DMS79 treated with DMSO at 0.1 percent for 48 hours (cell line): ENCODE data around the gene PDE3A.

Source experiments
- DNase-seq: peaks from one replicate; lab custom pipeline; 2025; lab: John Stamatoyannopoulos, UW

PDE3A gene

DNA sequence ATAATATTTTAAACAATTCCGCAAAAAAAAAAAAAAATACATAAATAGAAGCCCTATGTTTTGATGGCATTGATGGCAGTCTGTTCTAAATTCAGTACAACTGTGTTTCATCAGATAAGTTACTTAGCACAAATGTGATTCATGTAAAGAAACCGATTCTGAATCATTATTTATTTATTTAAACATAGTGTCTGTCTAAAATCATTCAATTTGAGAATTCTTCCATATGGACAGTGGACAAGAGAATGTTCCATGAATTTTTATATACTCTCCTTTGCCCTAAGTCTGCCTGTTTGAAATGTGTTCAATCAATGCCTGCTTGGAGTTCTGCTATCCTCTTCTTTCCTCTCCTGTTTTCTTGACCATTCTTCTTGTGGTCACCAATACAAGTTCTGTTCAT is 126.5 kb downstream of the PDE3A start:
- no peak for DNase-seq

DNA sequence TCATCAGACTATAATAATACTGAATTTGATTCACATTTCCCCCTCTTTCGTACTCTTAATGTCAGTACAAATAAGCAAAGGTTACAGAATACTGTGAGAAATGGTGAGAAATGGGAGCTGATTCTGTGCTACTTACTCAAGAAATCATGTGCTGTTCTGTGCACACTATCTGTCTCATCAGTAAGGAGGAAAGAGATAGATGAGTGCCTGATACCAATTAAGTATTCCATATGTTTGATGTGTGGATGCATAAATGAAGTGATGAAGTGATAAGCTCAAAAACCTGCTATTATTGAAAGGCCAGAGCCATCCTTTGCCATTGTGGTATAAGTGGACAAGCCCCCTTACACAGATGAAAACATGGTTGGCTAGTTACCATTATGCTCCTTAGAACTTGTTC is 127.7 kb downstream of the PDE3A start:
- DNase-seq: no peak

DNA sequence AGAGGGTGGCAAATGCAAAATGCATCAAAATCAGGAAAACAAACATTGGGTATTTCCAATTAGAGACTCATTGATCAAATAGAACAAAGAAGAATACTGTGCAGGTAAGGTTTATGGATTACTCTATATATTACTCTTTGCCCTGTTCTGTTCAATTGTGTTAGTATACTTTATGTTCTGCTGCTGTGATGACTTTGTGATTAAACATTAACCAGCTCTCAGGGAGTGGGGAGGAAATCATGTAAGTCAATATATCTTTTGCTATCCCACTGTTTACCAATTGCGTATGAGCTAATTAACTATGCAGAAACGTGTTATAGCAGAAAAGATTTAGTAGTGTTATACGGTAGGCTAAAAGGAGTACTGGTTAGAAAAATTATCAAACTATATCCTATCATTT is 129.4 kb downstream of the PDE3A start:
- DNase-seq: no peak

GRCh38 chr12:20501958-20502357 is 133.6 kb downstream of the PDE3A start:
- DNase-seq: no peak

GRCh38 chr12:20503858-20504257 is 135.5 kb downstream of the PDE3A start:
- no peak for DNase-seq

GRCh38 chr12:20505056-20505455 is 136.7 kb downstream of the PDE3A start:
- no peak for DNase-seq

DNA sequence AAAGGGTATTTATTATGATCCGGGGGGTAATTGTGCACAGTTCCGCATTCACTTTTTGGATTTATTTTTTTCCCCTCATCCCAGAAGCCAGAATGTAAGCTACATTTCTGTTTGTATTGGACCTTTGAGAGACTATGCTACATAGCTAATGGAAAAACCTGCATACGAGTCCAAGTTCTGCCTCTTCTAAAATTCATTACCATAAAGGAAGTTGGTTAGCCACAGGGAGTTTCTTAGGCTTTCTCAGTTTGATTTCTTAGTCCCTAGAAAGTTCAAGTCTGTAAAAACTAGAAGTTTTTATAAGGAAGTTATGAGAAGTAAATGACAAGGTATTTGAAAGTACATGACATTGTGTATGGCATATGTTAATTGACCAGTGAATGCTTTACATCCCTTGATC is 138.7 kb downstream of the PDE3A start:
- DNase-seq: no peak

DNA sequence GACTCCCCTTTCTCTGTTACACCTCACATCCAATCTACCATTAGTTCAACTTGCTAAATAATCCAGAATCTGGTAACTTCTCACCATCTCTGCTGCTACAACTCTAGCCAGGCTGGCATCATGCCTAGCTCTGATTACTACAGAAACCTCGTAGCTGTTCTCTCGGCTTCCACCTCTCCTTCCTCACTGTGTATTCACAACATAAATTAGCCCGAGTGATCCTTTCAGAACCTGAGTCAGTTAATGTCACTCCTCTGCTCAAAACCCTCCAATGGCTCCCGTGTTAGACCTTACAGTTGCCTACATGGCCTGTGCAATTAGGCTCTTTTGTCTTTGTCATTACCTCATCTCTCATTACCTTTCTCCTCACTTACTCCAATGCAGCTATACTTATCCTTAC is 139.4 kb downstream of the PDE3A start:
- DNase-seq: no peak

DNA sequence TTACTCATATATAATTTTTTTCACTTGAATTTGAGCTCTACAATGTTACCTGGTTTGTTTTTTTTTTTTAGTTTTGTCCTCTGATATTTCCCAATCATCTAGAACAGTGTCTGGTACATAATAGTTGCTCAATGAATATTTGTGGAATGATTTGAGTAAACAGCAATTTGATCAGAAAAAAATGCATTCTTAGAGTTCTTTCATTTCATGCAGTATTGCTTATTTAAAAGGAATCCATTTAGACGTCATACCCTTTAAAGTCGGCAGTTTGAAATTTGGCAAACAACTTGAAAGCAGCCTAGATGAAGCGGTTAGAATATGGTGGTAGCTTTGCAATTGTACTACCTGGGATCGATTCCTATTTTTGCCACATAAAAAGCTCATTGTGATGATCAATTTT is 140.0 kb downstream of the PDE3A start:
- no peak for DNase-seq

DNA sequence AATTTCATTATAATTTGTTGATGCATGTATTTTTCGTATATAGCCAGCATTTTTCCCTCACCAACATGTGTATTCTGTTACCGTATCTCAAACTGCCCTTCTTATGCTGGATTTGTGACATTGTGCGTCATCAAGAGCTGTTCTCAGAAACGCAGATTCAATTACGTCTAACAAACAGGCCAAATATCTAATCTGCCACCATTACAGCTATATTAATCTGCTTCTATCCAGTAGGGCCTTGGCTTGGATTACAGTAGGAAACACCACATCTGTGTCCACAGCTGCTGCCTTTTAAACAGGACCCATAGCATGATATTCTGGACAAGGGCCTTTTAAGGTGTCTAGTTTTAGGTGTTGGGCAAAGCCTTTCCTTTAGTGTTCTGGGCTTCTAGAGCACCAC is 140.6 kb downstream of the PDE3A start:
- DNase-seq: no peak

DNA sequence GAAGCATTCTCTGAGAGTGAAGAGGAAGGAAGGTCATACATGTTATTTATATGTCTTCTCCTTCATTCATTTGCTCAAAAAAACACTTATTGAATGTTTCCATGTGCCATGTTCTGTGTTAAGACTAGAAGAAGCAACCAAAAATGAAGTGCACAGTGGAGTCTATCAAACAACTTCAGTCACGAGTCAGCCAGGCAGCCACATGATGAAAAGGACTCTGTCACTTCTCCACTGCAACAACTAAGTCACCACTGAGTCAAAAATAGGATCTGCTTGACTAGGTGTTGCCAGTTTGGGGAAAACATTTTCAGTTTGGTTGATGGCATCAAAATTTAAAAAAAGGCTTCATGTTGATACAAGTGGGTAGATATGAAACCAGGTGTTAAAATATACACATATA is 142.5 kb downstream of the PDE3A start:
- no peak for DNase-seq

GRCh38 chr12:20513189-20513588 is 144.9 kb downstream of the PDE3A start:
- DNase-seq: no peak

GRCh38 chr12:20514598-20514997 is 146.3 kb downstream of the PDE3A start:
- no peak for DNase-seq

GRCh38 chr12:20520532-20520931 is 152.2 kb downstream of the PDE3A start:
- no peak for DNase-seq

GRCh38 chr12:20523658-20524057 is 155.3 kb downstream of the PDE3A start:
- no peak for DNase-seq

DNA sequence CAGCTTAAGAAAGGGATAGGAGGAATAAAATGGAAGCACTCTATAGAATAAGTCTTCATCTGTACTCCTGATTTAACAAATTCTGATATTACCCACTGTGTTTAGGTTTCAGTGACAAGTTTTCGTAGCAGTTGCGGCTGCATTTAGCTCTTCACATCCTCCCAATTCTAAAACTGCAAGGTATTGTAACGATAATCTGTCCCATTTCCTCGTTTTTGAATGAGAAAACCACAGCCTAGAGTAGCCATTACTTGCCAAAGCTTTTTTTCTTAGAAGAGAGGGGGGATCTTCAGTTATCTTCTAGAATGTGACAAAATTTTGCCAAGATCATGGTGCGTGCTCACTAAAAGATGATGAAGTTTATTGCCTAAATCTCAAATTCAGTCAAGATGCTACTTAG is 155.8 kb downstream of the PDE3A start:
- no peak for DNase-seq

GRCh38 chr12:20525064-20525610 is 156.8 kb downstream of the PDE3A start:
- no peak for DNase-seq

- DNase-seq: no peak
These were observed 159.3 kb downstream of the PDE3A start for GRCh38 chr12:20527417-20528163.

- DNase-seq: no peak
These were observed 159.9 kb downstream of the PDE3A start for GRCh38 chr12:20528208-20528607.

DNA sequence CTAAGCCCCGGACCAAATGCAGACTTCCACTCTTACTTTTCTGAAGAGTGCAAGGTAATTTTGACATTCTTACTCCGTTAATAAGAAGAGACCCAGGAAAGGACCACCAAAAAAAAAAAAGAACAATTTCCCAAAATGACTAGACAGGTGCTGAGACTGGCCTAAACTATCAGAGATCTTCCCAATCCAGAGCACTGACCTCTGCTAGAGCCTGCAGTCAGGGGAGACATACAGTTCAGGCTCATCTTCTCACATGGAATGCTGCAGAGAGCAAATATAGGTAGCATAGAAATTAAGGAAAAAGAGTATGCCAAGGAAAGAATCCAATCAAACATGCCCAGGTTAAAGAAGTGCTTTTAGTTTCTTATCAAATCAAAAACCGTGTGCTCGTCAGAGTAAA is 177.9 kb downstream of the PDE3A start:
- no peak for DNase-seq

- no peak for DNase-seq
These were observed 179.7 kb downstream of the PDE3A start for GRCh38 chr12:20547816-20548575.

GRCh38 chr12:20548611-20549010 is 180.3 kb downstream of the PDE3A start:
- DNase-seq: no peak

- DNase-seq: no peak
These were observed 180.9 kb downstream of the PDE3A start for GRCh38 chr12:20549108-20549719.
